GM19438 (cell line): ENCODE results near the gene APOM.

Experiments used
- ATAC-seq: cut with Tn5 transposase; IDR thresholded peaks from one replicate; pipeline ENCODE4 v1.9.1; 2021; ENCODE audit warnings: low read depth; ENCODE audit not compliant: unreplicated experiment

Gene APOM

GRCh38 chr6:31654574-31655348 lies 933 bp upstream of the APOM start:
- no peak for ATAC-seq

- ATAC-seq: no peak
These were observed 1.9 kb downstream of the APOM start for GRCh38 chr6:31657406-31658157.

GRCh38 chr6:31658158-31658688 lies 2.5 kb downstream of the APOM start:
- ATAC-seq: no peak

- ATAC-seq: no peak
These were observed 3.4 kb downstream of the APOM start for GRCh38 chr6:31658983-31659648.

GRCh38 chr6:31659649-31660380 lies 4.1 kb downstream of the APOM start:
- ATAC-seq: no peak

GRCh38 chr6:31660381-31661261 lies 4.9 kb downstream of the APOM start, which contains the start of gene C6orf47:
TSS of gene C6orf47 (minus strand) at chr6:31660778. CDS start at chr6:31659947, 831 bp downstream.
- ATAC-seq: peak; percentile 45

GRCh38 chr6:31661262-31662123 lies 5.8 kb downstream of the APOM start:
- no peak for ATAC-seq

- no peak for ATAC-seq
These were observed 6.5 kb downstream of the APOM start for GRCh38 chr6:31662124-31662723.

GRCh38 chr6:31663126-31663960 lies 7.6 kb downstream of the APOM start:
- no peak for ATAC-seq

GRCh38 chr6:31663961-31664789 lies 8.5 kb downstream of the APOM start:
- ATAC-seq: no peak

- peak; percentile 2 for ATAC-seq
These were observed 9.3 kb downstream of the APOM start, which contains the start of gene GPANK1 for GRCh38 chr6:31664790-31665500. TSS of gene GPANK1 (minus strand) at chr6:31664997. CDS start at chr6:31664478, 519 bp downstream.

- peak; percentile 76 for ATAC-seq
These were observed 10.0 kb downstream of the APOM start, which contains the start of gene CSNK2B for GRCh38 chr6:31665501-31666336. TSS of gene CSNK2B (plus strand) at chr6:31666080. CDS start at chr6:31666832, 752 bp downstream.

GRCh38 chr6:31666337-31666965 lies 10.8 kb downstream of the APOM start:
- ATAC-seq: no peak

GRCh38 chr6:31669676-31670075 lies 14.0 kb downstream of the APOM start, which contains the start of gene LY6G5B:
TSS of gene LY6G5B (plus strand) at chr6:31669976. CDS start at chr6:31670951, 975 bp downstream.
- no peak for ATAC-seq
